Astrocyte of the hippocampus (primary cell): ENCODE data around the gene CD99.
"Not testable (repeated sequence)": the region's sequence is repeated elsewhere in the genome, so short reads cannot be mapped to it uniquely, and the experiment has no call there.

ENCODE experiments used
- DNase-seq: peaks from one replicate; pipeline ENCODE4 v3.0.0; 2011; ENCODE audit warnings: low read depth, low spot score

Gene CD99

DNA sequence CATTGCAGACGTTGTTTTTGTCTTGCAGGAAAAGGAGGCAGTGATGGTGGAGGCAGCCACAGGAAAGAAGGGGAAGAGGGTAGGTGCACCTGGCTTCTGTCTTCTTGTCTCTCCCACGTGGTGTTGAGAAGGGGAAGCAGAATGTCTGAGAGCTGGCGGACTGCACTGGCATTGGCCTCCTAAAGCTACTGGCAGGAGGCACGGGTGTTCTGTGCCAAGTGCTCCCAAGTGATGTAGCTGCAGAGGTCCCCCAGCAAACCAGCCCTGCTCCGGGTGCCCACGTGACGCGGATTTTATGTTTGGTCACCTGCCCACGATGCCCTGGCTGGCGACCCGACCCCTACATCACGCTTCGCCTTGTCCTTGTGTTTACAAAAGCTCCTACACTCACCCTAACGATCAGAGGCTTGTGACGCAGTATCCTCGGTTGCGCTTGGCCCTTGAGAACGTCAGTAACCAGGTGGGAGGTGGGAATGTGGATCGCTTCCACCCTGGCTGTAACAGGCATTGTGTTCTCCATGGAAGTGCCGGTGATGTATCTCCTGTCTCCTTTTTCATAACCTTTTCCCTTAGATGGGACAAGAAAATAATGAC is 32.3 kb downstream of the CD99 start:
- no peak for DNase-seq

- DNase-seq, result peak; percentile 93
These were observed 36.2 kb downstream of the CD99 start for GRCh38 chrX:2727264-2727663.

DNA sequence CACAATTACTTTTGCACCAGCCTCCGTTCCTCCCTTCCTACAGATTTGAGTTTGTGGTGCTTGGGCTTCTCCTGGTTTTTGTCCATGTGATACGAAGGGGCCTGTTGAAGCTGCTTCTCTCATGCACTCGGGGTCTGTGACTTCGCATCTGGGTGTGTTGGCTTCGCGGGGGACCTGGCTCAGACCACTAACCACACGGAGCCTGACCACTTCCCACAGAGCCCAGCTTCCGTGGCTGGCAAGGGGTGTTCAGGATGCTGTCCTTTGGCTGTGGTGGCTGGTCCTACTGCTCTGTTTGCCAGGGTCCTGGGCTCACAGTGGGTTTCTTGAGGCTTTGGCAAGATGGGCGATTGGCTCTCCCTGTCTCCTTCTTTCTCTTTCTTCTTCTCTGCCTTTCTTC is 41.0 kb downstream of the CD99 start:
- DNase-seq, result no peak

DNA sequence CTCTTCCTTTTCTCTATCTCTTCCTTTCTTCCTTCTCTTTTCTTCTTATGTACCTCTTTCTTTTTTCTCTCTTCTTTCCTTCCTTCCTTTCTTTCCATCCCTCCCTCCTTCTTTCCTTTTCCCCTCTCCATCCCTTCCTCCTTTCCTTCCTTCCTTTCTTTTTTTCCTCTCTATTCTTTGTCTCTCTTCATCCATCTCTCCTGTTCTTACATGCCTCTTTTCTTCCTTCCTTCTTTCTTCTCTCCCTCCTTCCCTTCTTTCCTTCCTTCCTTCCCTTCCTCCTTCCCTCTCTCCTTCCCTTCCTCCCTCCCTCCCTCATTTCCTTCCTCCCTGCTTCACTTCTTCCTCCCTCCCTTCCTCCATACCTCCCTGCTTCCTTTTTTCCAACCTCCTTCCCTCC is 41.6 kb downstream of the CD99 start:
- no peak for DNase-seq

DNA sequence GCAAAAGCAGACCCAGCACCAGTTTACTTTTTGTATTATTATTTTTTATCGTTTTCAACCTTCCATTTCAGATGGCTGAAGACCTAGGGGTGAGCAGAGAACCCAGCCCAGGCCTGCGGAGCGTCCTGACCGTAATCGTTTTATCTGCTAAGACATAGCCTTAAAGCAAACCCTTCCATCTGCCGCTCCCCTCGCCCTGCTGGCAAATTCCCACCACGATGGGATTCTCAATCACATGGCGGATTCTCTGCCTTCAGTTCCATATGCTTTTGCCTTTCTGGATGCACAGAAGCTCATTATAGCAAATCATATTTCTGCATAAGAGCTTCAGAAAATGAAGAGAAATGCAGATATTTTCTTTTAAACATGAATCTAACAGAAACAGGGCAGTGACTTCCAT is 42.2 kb downstream of the CD99 start:
- no peak for DNase-seq

DNA sequence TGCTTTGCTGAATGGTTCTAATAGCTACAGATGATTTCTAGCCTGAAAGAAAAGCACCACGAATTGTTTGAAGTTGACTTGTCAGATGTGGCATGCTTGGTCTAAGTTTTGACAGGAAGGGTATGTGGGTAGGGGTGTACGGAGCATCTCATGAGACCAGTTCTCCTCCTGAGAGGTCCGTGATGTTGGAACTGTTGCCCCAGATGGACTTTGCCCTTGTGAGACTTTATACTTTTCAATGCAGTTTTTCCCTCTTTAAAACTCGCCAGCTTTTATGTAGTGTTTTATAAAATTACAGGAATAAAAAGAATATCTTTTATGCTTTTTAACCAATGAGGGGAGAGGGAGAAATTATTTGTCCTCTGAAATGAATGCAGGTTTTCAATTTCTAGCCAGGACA is 44.2 kb downstream of the CD99 start:
- no peak for DNase-seq

DNA sequence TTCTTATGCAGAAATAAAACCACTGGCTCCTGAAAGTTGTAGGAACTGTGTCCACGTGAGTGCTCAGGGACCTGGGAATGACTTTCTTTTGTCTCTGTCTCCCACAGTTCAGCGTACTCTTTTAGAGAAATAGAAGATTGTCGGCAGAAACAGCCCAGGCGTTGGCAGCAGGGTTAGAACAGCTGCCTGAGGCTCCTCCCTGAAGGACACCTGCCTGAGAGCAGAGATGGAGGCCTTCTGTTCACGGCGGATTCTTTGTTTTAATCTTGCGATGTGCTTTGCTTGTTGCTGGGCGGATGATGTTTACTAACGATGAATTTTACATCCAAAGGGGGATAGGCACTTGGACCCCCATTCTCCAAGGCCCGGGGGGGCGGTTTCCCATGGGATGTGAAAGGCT is 49.6 kb downstream of the CD99 start:
- no peak for DNase-seq

DNA sequence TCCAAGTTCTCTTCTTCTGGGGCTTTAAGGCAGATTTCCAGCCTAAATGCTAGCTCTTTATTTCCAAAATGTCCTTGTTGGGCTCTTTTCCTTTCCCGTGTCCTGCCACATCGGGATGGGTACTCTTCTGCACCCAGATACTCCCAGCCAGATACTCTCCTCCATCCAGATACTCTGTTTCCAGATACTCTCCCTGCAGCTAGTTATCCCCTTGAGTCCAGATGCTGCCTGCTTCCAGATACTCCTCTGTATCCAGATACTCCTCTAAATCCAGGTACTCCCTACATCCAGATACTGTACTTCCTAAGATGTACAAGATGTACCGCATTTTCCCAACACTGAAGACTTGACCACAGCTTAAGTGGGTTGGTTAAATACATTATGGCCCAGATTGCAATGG is 50.3 kb downstream of the CD99 start:
- no peak for DNase-seq

- not testable (repeated sequence) for DNase-seq
These were observed 55.2 kb downstream of the CD99 start for GRCh38 chrX:2746250-2746649.

GRCh38 chrX:2748171-2748814 is 57.2 kb downstream of the CD99 start:
- DNase-seq, result no peak

DNA sequence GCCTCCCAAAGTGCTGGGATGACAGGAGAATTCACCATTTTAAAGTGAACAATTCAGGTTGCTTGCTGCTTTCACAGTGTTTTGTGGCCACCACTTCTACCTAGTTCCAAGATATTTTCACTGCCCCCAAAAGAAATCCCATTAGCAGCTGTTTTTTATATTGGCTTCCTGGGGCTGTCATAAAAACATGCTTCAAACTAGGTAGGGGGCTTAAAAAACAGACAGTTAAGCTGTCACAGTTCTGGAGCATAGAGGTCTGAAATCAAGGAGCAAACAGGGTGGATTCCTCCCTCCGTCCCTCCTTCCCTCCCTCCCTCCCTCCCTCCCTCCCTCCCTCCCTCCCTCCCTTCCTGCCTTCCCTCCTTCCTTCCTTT is 57.7 kb downstream of the CD99 start:
- DNase-seq, result no peak

DNA sequence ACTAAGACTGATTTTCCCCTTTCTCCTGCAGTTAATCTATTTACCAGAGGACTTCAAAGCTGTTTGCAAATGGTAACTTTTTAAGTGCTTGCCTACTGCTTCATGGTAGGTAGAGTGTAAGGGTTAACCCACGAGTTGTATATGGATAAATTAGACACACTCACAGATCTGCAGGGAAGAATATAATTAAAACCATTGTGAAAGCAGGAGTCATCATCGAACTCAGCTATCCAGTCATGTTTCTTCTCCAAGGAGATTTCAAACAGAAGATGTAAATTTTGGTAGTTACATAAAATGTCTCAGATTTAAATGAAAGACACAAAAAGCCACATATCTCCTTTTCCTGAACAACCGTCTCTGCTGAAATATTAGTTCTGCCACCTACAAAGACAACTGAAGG is 60.2 kb downstream of the CD99 start:
- DNase-seq, result no peak

DNA sequence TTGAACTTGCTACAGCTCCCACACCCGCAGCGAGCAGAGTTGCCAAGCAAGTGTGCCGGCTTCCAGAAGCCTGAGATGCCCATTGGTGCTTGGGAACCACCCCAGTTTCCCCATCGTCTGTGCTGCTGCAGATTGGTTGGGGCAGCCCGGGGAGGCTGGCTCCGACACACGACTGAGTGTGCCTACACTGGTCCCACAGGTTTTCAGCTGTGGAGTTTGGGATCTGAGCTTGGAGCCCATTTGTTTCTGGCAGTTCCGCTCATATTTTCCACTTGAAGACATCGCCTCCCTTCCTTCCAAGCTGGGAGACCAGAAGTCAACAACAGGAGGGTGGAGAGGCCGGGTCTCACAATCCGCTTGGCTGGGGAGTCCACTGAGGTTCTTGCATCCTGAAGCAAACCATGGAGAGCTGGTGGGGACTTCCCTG is 60.8 kb downstream of the CD99 start, which contains the start of gene XG:
XG (plus strand) TSS at position 167 of the 427 bp plus-strand sequence; CDS start at position 402, 235 bp downstream.
- DNase-seq, result not testable (repeated sequence)

DNA sequence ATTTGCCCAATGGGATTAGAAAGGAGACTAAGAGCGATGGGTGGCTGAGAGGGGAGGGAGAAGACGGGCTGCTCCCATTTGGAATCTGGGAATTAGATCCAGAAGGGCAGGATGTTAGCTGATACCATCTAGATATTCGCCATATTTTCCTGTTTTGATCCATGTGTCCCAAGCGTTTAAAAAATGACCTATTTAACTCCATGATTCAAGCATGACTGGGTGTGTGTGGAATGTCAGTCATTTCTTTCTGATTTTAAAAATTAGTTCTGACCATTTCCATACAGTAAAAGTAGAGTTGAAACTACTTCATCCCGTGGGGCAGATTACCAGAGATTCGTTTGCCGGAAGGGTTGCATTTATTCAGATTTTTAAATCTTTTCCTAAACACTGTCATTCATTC is 61.3 kb downstream of the CD99 start:
- DNase-seq, result not testable (repeated sequence)

DNA sequence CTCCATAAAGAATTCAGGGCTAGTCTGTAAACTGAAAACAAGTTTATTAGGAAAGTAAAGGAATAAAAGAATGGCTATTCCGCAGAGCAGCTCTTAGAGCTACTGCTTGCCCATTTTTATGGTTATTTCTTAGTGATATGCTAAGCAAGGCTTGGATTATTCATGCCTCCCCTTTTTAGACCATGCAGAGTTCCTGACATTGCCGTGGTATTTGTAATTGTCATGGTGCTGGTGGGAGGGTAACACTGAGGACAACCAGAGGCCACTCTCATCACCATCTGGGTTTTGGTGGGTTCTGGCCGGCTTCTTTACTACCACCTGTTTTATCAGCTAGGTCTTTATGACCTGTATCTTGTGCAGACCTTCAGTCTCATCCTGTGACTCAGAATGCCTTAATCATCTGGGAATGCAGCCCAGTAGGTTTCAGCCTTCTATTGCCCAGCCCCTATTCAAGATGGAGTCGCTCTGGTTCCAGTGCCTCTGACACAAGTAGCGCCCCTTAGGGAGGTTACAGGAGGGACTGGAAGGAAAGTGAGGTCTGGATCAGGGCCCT is 64.1 kb downstream of the CD99 start:
- DNase-seq, result not testable (repeated sequence)

- no peak for DNase-seq
These were observed 65.5 kb downstream of the CD99 start for GRCh38 chrX:2756548-2756947.

DNA sequence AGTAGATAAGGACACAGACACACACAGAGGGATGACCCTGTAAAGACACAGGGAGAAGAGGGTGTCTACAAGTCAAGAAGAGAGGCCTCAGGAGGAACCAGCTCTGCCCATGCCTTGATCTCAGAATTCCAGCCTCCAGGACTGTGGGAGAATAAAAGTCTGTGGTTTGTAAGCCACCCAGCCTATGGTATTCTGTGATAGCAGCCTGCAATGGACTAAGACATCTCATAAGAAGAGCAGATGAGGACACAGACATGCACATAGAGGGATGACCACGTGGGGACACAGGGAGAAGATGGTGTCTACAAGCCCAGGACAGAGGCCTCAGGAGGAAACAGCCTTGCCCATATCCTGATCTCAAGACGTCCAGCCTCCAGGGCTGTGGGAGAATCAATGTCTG is 70.2 kb downstream of the CD99 start:
- DNase-seq, result no peak

DNA sequence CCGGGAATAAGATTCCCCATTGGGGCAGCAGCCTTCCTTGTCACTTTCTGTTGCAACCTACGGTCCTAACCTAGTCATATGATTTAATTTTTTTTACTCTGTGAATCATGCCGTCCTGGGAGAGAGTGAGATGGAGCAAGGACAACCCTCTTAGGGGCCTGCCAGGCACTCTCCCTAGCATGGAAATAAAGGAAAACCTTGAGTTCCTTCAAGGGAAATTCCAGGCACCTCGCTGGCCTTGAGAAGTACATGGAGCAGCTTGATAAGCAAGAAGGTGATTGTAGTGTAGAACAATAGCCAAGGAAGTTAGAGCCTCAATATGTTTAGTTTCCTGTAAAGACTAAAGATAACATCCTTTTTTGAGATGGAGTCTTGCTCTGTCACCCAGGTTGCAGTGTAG is 71.6 kb downstream of the CD99 start:
- DNase-seq, result not testable (repeated sequence)

- not testable (repeated sequence) for DNase-seq
These were observed 73.9 kb downstream of the CD99 start for GRCh38 chrX:2764766-2765548.

DNA sequence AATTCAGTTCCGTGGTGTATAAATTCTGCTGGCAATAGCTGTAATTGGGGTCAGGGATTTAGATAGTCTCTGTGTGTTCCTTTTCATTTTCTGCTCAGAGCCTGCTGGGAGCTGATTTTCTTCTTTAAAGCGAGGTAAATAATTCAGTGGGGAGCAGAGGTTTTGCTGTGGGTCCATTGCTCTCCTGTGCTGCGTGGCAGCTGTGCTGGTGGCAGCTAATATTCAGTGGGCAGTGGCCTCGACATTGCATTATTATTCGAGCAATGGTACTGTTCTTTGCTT is 74.4 kb downstream of the CD99 start:
- DNase-seq, result peak; percentile 9

GRCh38 chrX:2766906-2767305 is 75.8 kb downstream of the CD99 start:
- no peak for DNase-seq

GRCh38 chrX:2767631-2768455 is 76.7 kb downstream of the CD99 start:
- peak; percentile 27 for DNase-seq
